Subcutaneous abdominal adipose tissue (tissue), 5 donors: ENCODE data around the gene RORC.

Source experiments
- H3K27ac ChIP-seq: one replicate; pipeline ENCODE4 v1.7.0; 2013; ENCODE audit warnings: low read depth, mild to moderate bottlenecking, inconsistent platforms, low read length, moderate library complexity
- H3K27me3 ChIP-seq, 5 donors: one replicate each; pipeline ENCODE4 v1.7.0; 2013; ENCODE audit warnings: low read length in 5 of 5, inconsistent platforms in 1 of 5; ENCODE audit not compliant: control insufficient read depth in 5 of 5, insufficient read depth in 4 of 5
- H3K36me3 ChIP-seq, 5 donors: one replicate each; pipeline ENCODE4 v1.7.0; 2013; ENCODE audit warnings: low read length in 5 of 5; ENCODE audit not compliant: control insufficient read depth in 5 of 5, insufficient read depth in 5 of 5
- H3K4me1 ChIP-seq, 5 donors: one replicate each; pipeline ENCODE4 v1.7.0; 2013; ENCODE audit warnings: low read length in 5 of 5, mild to moderate bottlenecking in 3 of 5, moderate library complexity in 1 of 5; ENCODE audit not compliant: control insufficient read depth in 5 of 5, insufficient read depth in 5 of 5
- H3K4me3 ChIP-seq, 5 donors: one replicate each; pipeline ENCODE4 v1.7.0; 2013; ENCODE audit warnings: low read length in 5 of 5, low read depth in 1 of 5
- H3K9ac ChIP-seq, 5 donors: one replicate each; pipeline ENCODE4 v1.7.0; 2013; ENCODE audit warnings: low read length in 5 of 5, mild to moderate bottlenecking in 4 of 5, moderate library complexity in 3 of 5
- H3K9me3 ChIP-seq, 5 donors: one replicate each; pipeline ENCODE4 v1.7.0; 2013; ENCODE audit warnings: low read length in 5 of 5; ENCODE audit not compliant: control insufficient read depth in 5 of 5
- donor health status: healthy.
- donor health status: healthy.
- donor health status: healthy.
- donor health status: healthy.
- donor health status: healthy.

The RORC gene

DNA sequence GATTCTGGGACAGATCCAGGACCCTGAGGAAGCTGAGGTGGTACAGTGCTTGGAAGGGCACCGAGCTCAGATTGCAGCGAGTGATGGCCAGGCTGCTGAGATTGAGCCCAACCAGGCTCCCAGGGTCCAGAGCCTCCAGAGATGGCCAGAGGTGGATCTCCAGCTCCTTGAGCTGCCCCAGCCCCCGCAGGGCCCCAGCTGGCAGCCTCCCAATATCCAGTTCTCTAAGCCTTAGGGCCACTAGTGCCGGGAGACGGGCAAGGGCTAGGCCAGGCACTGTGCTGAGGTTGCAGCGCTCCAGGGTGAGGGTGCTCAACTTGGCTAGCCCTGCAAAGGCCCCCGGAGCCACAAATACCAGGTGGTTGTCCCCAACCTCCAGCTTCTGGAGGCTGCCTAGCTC is 29.8 kb downstream of the RORC start:
- Histone ChIP-seq H3K9ac (no peak overlapping the region), H3K4me3 (no peak overlapping the region), H3K27ac (no peak overlapping the region), H3K27me3 (peaks cover 0 to 30% (median 18%) of the 10 kb centered on the region in 5 donors), H3K4me1 (peaks cover 0 to 22% (median 6%) of the 10 kb centered on the region in 5 donors), H3K9me3 (no peaks in the 10 kb centered on the region), H3K36me3 (peaks cover 0 to 2% (median 0%) of the 10 kb centered on the region in 5 donors)

DNA sequence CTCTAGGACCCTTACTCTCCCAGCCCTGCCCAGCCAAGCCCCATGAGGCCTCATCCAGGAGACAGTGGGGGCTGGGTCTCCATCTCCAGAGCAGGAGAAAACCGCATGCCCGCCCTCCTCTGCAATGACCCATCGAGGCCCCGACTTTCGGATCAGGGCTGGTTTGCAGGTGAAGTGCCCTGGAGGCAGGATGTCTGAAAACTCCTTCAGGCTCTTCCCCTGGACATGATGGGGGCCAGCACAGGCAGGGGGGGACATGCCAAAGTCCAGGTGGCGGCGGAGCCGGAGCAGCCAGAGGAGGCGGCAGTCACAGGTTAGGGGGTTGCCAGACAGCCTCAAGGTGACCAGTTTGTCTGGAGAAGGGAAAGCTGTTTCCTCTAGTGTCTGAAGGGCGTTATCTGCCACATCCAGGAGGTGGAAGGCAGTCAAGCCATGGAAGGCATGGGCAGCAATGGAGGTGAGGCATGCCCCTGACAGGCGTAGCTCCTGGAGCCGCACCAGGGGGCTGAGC is 30.2 kb downstream of the RORC start:
- Histone ChIP-seq H3K4me1 (peaks cover 0 to 22% (median 6%) of the 10 kb centered on the region in 5 donors), H3K36me3 (peaks cover 0 to 2% (median 0%) of the 10 kb centered on the region in 5 donors), H3K4me3 (no peak overlapping the region), H3K27ac (no peak overlapping the region), H3K9ac (no peak overlapping the region), H3K27me3 (peaks cover 0 to 30% (median 18%) of the 10 kb centered on the region in 5 donors), H3K9me3 (no peaks in the 10 kb centered on the region)

DNA sequence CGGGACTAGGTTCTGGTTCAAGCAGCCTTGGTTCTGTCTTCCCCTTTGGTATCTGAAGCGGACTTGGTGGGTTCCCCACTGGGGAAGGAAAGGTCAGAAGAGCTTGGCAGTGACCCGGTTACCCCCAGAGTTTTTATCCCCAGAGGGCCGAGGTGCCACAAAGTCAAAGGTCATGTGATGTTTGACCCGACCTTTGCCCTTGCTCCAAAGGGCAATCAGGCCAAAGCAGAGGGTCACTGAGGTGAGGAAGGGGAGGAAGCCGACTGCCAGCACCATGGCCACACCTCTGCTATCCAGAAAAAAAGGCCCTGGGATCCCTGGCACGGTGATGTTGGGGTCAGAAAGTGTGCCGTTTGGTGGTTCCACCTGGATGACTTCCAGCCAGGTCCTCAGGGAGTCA is 30.8 kb downstream of the RORC start:
- H3K27me3 ChIP-seq: peaks cover 0 to 30% (median 18%) of the 10 kb centered on the region in 5 donors
- no peaks in the 10 kb centered on the region for H3K9me3 ChIP-seq
- H3K4me3 ChIP-seq: no peak overlapping the region
- peaks cover 0 to 22% (median 6%) of the 10 kb centered on the region in 5 donors for H3K4me1 ChIP-seq
- peaks cover 0 to 2% (median 0%) of the 10 kb centered on the region in 5 donors for H3K36me3 ChIP-seq
- peak overlapping the region in 1 of 5 donors; percentile 10 for H3K9ac ChIP-seq
- H3K27ac ChIP-seq: no peak overlapping the region

DNA sequence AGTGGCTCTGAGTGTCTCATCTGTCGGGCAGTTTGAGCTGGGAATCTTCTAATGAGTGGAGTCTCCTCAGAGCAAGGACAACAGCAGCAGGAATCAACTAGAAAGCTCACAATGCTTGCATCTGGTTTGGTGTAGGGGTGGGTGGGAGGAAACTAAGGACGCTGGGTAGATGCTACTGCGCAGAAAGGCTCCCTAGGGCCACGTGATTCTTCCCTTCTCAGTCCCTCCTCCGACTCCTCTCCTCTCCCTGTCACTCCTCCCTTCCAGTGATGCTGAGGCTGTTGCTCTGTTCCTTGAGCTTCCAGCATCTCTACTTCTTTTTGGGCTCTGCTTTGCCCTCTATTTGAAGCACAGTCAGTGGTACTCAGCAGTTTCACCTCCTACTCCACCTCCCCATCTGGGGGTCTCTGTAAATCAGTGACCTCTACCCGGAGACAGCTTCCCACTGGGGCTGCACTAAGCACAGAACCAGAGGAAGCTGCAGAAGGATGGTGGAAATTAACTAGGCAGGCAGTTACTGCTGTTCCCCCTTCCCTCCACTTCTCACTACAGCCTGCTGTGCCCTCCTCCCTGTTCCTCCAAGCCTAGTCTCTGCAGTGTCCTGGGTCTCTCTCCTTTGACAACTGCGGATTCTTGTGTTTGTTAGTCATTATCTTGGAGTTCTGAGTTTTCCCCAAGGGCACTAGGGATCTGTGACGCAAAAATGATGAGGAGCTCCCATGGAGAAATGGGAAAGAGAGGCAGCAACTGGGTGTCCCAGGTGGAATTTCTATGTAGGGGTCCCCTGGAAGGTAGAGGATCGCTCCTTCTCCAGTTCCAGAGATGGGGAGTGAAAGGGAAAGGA is 32.2 kb downstream of the RORC start:
- peaks cover 0 to 2% (median 0%) of the 10 kb centered on the region in 5 donors for H3K36me3 ChIP-seq
- no peak overlapping the region for H3K27ac ChIP-seq
- no peaks in the 10 kb centered on the region for H3K9me3 ChIP-seq
- no peak overlapping the region for H3K4me3 ChIP-seq
- peaks cover 0 to 30% (median 18%) of the 10 kb centered on the region in 5 donors for H3K27me3 ChIP-seq
- H3K4me1 ChIP-seq: peaks cover 0 to 13% (median 6%) of the 10 kb centered on the region in 5 donors
- no peak overlapping the region for H3K9ac ChIP-seq

DNA sequence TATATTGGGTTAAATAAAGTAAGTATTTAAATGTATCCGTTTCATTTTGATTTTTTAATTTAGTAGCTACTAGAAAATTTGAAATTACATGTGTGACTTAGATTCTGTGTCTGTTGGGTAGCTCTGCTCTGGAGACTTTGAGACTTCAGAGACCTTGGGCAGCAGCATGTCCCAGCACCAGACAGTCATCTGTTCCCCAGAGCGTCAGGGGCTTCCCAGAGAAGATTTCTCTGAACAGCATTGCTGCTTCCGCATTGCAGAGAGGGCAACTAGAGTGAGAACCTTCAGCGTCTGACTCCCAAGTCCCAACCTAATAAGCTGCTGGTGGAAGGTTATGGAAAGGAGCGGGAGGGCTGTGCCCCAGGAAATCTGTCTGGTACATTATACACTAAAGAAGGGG is 33.0 kb downstream of the RORC start:
- H3K9ac ChIP-seq: no peak overlapping the region
- H3K4me1 ChIP-seq: peaks cover 0 to 13% (median 6%) of the 10 kb centered on the region in 5 donors

DNA sequence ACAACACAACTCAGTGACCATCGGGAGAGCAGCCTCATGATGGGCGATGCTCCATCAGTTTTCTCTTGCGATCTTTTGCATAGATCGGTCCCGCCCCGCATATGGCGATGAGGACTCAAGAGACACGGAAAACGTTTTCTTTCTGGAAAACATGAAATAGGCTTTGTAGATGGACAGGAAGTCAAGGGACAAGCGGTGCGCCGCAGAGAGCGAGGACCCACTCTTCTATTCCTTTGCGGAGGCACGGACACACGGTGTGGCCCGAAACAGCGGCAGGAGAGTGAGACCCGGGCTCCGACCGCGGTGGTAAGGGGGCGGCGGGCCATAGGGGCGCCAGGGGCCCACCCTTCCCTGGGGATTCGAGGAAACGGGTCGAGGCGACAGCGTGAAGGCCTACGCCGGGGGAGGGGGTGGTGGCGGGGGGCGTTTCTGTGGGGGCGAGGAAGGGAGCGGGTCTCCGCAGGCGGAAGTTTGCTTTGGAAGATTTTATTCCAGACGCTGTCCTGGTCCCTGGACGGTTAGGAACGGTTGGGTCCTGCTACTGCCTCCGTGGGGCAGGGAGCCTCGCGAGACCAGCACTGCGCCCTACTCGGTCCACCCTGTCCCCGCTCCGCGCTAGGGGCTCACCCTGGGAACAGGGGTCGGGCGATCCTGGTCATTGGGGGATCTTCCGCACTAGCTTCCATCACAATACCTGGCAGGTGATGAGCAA is 40.5 kb downstream of the RORC start:
- Histone ChIP-seq H3K36me3 (no peaks in the 10 kb centered on the region), H3K27ac (peak overlapping the region; percentile 69), H3K4me3 (peak overlapping the region; percentile 83 to 99 (median 93)), H3K4me1 (peaks cover 0 to 23% (median 17%) of the 10 kb centered on the region in 5 donors), H3K9me3 (no peaks in the 10 kb centered on the region), H3K9ac (peak overlapping the region; percentile 77 to 84 (median 77)), H3K27me3 (no peaks in the 10 kb centered on the region)

More for the DNA sequence above, 33.0 kb downstream of the RORC start:
- Histone ChIP-seq H3K9me3 (no peaks in the 10 kb centered on the region), H3K27me3 (peaks cover 0 to 30% (median 13%) of the 10 kb centered on the region in 5 donors), H3K36me3 (peaks cover 0 to 2% (median 0%) of the 10 kb centered on the region in 5 donors), H3K27ac (no peak overlapping the region), H3K4me3 (no peak overlapping the region)

DNA sequence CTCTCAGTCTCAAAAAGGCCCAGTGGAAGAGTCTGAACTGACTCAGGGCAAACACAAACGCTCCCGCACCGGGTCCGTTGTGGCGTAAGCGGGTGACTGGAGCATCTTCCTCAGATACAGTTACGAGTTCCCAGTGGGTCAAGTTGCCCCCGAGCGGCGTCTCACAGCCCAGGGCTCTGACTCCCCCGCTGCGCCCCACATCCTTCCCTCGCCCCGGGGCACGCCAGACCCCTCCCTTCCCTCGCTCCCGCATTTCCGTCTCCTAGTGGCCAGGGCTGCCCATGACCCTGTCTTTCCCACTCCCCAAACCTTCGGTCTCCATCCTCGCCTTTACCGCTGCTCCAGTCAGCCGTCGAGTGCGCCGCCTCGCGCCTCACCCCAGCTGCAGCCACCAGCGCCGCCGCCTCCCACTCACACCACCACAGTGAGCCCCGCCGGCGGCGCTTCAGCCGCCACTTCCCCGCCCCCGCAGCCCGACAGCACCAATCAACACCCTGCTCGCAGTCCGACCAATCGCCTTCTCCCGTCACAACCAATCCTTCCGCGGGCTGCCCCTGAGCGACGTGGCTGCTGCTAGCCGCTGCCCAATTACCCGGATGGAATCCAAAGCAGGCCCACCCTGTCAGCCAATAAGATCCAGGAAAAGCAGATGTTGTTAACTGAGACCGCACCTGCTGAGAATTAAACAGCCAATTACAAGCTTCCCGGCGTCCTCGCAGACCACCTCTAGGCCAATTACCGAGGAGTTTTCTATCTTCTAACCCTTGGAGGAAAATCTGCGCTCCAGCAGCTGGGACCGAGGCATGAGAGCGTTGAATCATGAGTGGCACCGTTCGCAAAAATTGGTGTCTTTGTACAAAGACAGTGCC is 41.3 kb downstream of the RORC start, which contains the start of gene TDRKH:
TSS of gene TDRKH (minus strand) at position 430 of the 869 bp plus-strand sequence. CDS start 7,478 bp downstream, outside the sequence.
- H3K36me3 ChIP-seq: no peaks in the 10 kb centered on the region
- no peaks in the 10 kb centered on the region for H3K9me3 ChIP-seq
- peak within 1 kb of the TSS; percentile 77 to 84 (median 77) for H3K9ac ChIP-seq
- peak within 1 kb of the TSS; percentile 83 to 99 (median 93) for H3K4me3 ChIP-seq
- H3K4me1 ChIP-seq: peaks cover 0 to 23% (median 17%) of the 10 kb centered on the region in 5 donors
- H3K27me3 ChIP-seq: no peaks in the 10 kb centered on the region
- peak within 1 kb of the TSS; percentile 69 for H3K27ac ChIP-seq

DNA sequence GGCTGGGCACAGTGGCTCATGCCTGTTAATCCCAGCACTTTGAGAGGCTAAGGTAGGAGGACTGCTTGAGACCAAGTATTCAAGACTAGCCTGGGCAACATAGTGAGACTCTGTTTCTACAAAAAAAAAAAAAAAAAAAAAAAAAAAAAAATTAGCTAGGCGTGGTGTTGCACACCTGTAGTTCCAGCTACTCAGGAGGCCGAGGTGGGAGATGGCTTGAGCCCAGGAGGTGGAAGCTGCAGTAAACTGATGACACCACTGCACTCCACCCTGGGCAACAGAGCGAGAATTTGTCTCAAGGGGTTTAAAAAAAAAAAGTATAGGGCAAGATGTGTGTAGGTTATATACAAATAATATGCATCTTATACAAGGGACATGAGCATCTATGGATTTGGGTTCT is 43.9 kb downstream of the RORC start:
- H3K27ac ChIP-seq: no peak overlapping the region
- H3K9me3 ChIP-seq: no peaks in the 10 kb centered on the region
- H3K9ac ChIP-seq: no peak overlapping the region
- H3K4me3 ChIP-seq: no peak overlapping the region
- no peaks in the 10 kb centered on the region for H3K36me3 ChIP-seq
- H3K4me1 ChIP-seq: peaks cover 0 to 23% (median 18%) of the 10 kb centered on the region in 5 donors
- H3K27me3 ChIP-seq: no peaks in the 10 kb centered on the region

DNA sequence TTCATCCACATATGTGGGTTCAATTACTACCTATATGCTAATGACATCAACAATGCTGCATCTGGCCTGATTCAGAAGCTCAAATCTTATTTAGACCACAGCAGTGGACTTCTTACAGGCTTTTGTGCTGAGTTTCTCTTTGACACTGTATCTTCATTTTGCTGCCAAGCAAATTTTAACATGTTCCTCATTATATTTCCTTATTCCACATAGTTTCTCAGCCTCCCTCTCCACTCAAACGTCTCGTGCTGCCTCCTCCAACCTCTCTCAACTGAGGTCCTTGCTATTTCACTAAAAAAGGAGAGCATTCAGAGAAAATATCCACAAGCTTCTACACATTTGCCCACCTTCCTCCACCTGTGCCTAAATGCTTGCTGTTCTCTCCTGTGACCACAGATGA is 47.8 kb downstream of the RORC start:
- no peaks in the 10 kb centered on the region for H3K9me3 ChIP-seq
- H3K27ac ChIP-seq: no peak overlapping the region
- peaks cover under 1 to 10% (median 4%) of the 10 kb centered on the region in 5 donors for H3K36me3 ChIP-seq
- no peak overlapping the region for H3K9ac ChIP-seq
- H3K27me3 ChIP-seq: no peaks in the 10 kb centered on the region
- H3K4me1 ChIP-seq: peaks cover 0 to 5% (median 0%) of the 10 kb centered on the region in 5 donors
- H3K4me3 ChIP-seq: no peak overlapping the region
